ENCODE data around the gene AFAP1L2.
A peak's percentile ranks its signal among the peaks of the same experiment; 100 is the strongest.

AFAP1L2 gene

GRCh38 chr10:114380797-114381196 lies 23.5 kb downstream of the AFAP1L2 start:
- no peak for TF ChIP-seq ZBTB7A (IDR thresholded peaks at IDR 0.05; ENCODE audit: low read depth)
- TF ChIP-seq CREB1 (IDR thresholded peaks at IDR 0.05; ENCODE audit: low read depth): no peak
- no peak for TF ChIP-seq MAX (IDR thresholded peaks at IDR 0.05)
- TF ChIP-seq TAF1 (IDR thresholded peaks at IDR 0.05; ENCODE audit: low read depth): no peak
- no peak for TF ChIP-seq FOXM1 (IDR thresholded peaks at IDR 0.05; ENCODE audit: borderline replicate concordance, low read depth)
- TF ChIP-seq TCF12 (IDR thresholded peaks at IDR 0.05; ENCODE audit: low read depth): no peak
- TF ChIP-seq NFIC (IDR thresholded peaks at IDR 0.05): no peak
- no peak for TF ChIP-seq CEBPB (IDR thresholded peaks at IDR 0.05)

- no peak for TF ChIP-seq CEBPB (IDR thresholded peaks at IDR 0.05)
- no peak for TF ChIP-seq RAD21 (IDR thresholded peaks at IDR 0.05; ENCODE audit: low read depth)
- peak; percentile 65; the same call in 1 of the 2 replicates for TF ChIP-seq TCF12 (IDR thresholded peaks at IDR 0.05; ENCODE audit: low read depth)
- peak; percentile 94 for TF ChIP-seq NFIC (IDR thresholded peaks at IDR 0.05)
- TF ChIP-seq CREB1 (IDR thresholded peaks at IDR 0.05; ENCODE audit: low read depth): no peak
- peak; percentile 72; the same call in 1 of the 2 replicates for TF ChIP-seq EP300 (IDR thresholded peaks at IDR 0.05; ENCODE audit: borderline replicate concordance)
- no peak for TF ChIP-seq TAF1 (IDR thresholded peaks at IDR 0.05; ENCODE audit: low read depth)
- peak; percentile 54; the same call in 1 of the 2 replicates for TF ChIP-seq TEAD4 (IDR thresholded peaks at IDR 0.05)
- TF ChIP-seq REST (IDR thresholded peaks at IDR 0.05; ENCODE audit: low read depth): no peak
- peak; percentile 89; the same call in 1 of the 2 replicates for TF ChIP-seq FOXM1 (IDR thresholded peaks at IDR 0.05; ENCODE audit: borderline replicate concordance, low read depth)
- TF ChIP-seq USF1 (IDR thresholded peaks at IDR 0.05): no peak
- no peak for TF ChIP-seq EGR1 (IDR thresholded peaks at IDR 0.05)
- peak; percentile 79 for TF ChIP-seq MAX (IDR thresholded peaks at IDR 0.05)
- no peak for TF ChIP-seq ZBTB7A (IDR thresholded peaks at IDR 0.05; ENCODE audit: low read depth)
- 0 out of 2 replicates have a peak, but pooled peaks have one; percentile 38 for TF ChIP-seq YY1 (IDR thresholded peaks at IDR 0.05; ENCODE audit: low read depth)
These were observed 24.2 kb downstream of the AFAP1L2 start for GRCh38 chr10:114380060-114380459.

GRCh38 chr10:114379631-114380041 lies 24.7 kb downstream of the AFAP1L2 start:
- TF ChIP-seq FOXM1 (IDR thresholded peaks at IDR 0.05; ENCODE audit: borderline replicate concordance, low read depth): no peak
- no peak for TF ChIP-seq EP300 (IDR thresholded peaks at IDR 0.05; ENCODE audit: borderline replicate concordance)
- TF ChIP-seq REST (IDR thresholded peaks at IDR 0.05; ENCODE audit: low read depth): no peak
- TF ChIP-seq CEBPB (IDR thresholded peaks at IDR 0.05): no peak

- no peak for TF ChIP-seq TCF12 (IDR thresholded peaks at IDR 0.05; ENCODE audit: low read depth)
- TF ChIP-seq TEAD4 (IDR thresholded peaks at IDR 0.05): no peak
- TF ChIP-seq MAX (IDR thresholded peaks at IDR 0.05): no peak
- no peak for TF ChIP-seq CREB1 (IDR thresholded peaks at IDR 0.05; ENCODE audit: low read depth)
- TF ChIP-seq EP300 (IDR thresholded peaks at IDR 0.05; ENCODE audit: borderline replicate concordance): no peak
- no peak for TF ChIP-seq NFIC (IDR thresholded peaks at IDR 0.05)
- TF ChIP-seq REST (IDR thresholded peaks at IDR 0.05; ENCODE audit: low read depth): no peak
These were observed 27.8 kb downstream of the AFAP1L2 start for GRCh38 chr10:114376523-114376922.

GRCh38 chr10:114375047-114375446 lies 29.3 kb downstream of the AFAP1L2 start:
- TF ChIP-seq NFIC (IDR thresholded peaks at IDR 0.05) (peak; percentile 89), TAF1 (IDR thresholded peaks at IDR 0.05; ENCODE audit: low read depth) (no peak), FOXM1 (IDR thresholded peaks at IDR 0.05; ENCODE audit: borderline replicate concordance, low read depth) (0 out of 2 replicates have a peak, but pooled peaks have one; percentile 51), CEBPB (IDR thresholded peaks at IDR 0.05) (peak; percentile 83), USF1 (IDR thresholded peaks at IDR 0.05) (no peak), EP300 (IDR thresholded peaks at IDR 0.05; ENCODE audit: borderline replicate concordance) (peak; percentile 60; the same call in 1 of the 2 replicates)
